Activated CD4-positive, alpha-beta T cell treated with anti-CD3 and anti-CD28 coated beads, Interleukin-2, Interleukin-4, amounts not matched to agents 100 ng/mL and 50 ng/mL, durations not matched to agents 16 hours and 8 hours (primary cell): ENCODE data around the gene CUEDC1.

ENCODE experiments used
- DNase-seq: peaks from one replicate; pipeline ENCODE4 v3.0.0-alpha.2; 2020; ENCODE audit warnings: low spot score

The CUEDC1 gene

DNA sequence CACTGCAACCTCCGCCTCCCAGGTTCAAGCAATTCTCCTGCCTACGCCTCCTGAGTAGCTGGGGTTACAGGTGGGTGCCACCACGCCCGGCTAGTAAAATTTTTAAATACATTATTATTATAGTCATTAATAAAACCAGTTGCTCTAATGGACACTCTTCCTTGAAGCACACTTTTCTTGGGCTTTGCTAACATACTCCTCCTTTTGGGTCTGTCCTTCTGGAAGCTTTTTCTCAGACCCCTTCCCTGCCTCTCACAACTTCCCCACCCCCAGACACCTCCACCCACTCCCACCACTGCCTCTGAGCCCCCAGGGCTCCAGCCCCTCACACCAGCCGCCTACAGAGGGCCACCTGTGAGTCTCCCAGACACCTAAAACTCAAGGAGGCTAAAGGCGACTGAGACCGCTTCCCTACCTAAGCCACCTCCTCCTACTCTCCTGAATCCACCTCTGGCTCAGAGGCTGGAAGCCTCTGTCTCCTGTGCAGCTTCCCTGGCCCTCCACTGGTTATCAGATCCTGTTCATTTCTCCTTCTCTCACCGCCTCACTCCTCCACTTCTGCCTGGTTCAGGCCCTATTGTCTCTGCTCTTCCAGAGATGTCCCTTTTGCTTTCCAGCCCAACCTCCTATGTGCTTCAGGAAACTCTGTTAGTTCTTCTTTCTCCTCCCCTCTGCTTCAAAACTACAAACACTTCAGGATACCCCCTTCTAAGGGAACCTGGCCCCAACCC lies 2.1 kb upstream of the CUEDC1 start:
- DNase-seq: no peak

- peak; percentile 45 for DNase-seq
Observed at GRCh38 chr17:57956291-57957119, 1.3 kb upstream of the CUEDC1 start.

GRCh38 chr17:57954397-57955182 lies 622 bp downstream of the CUEDC1 start:
- DNase-seq: no peak

DNA sequence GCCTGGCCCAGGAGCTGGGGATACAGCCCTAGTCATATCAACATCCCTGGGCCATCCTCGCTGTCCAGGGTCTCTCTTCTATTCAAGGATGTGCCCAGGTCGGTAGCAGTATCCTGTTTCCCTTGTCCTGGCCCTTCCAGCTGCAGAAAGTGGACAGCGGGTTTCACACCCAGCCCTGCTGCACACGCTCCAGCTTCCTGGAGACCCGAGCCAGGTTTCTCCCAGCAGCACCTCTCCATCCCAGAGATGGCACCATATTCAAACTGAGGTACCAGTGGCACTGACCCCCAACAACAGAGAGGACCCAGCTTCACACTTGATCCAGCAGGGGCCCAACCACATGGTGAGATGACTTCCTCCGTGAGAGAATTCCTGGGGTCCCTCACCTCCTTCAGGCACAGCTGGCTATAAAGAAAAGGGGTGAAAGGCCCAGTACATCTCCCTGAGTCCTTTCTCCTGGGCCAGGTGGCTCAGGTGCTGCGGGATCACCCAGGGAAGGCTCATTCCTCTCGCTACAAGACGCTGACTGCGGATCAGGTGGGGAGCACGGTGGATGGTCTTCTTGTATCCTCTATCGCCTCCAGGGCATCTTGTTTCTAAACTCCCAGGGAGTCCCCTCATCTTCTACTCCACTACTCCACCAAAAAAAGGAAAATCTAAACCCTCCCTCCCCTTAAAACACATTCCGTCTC lies 1.4 kb downstream of the CUEDC1 start:
- DNase-seq: no peak

DNA sequence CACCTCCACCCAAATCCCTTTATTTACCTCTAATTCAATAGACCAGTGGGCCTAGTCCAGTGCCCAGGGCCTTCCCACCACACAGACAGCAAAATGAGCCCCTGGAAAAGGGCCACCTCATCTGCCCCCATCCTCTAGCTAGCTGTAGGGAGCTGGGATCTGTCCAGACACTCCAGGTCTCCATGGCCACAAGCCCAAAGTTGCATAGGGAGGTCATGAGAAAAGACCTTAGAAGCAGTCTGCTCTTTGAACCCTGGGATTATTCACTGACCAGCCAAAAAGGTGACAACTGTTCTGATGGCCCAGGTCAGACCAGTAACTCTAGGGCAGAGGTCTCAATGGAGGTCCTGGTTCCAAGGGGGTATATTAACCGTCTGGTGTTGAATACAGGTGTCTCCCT lies 2.0 kb downstream of the CUEDC1 start:
- no peak for DNase-seq

- no peak for DNase-seq
Observed at GRCh38 chr17:57949649-57950048, 5.6 kb downstream of the CUEDC1 start.

DNA sequence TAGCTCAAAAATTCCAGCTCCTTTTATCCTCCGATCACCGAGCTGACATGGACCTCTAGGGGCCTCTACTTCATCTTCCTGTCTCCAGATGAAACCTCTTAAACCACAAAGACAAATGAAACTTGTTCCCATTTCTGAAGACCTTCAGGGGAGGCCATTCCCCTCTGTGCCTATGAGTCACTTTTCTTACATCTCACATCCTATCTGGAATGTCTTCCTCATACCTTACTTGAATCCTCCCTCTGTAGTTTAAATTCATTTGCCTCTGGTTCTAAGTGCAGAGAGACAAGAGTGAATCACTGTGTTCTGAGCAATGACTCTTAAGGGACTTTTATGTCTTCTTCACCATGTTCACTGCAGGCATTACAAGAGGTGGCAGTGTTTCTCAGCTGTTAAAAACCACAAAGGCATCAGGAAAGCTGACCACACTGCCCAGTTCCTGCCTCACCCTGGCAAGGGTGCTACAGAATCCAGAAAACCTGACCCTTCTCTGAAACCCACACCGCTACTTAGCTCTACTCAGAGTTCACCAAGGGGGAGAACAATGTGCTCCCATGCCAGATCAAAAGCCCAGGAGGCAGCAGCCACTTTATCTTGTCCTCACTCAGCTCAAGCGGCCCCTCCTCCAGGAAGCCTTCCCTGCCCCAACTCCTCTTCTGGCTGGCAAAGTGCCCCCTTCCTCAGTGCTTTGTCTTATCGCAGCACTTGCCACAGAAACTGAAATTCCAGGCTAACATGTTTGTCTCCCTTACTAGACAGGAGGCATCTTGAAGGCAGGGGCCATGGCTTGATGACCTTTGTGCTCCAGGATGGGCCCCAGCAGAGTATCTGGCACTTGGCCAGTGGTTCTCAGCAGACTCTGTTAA lies 6.4 kb downstream of the CUEDC1 start:
- DNase-seq: peak; percentile 12

GRCh38 chr17:57948169-57948554 lies 7.0 kb downstream of the CUEDC1 start:
- no peak for DNase-seq

GRCh38 chr17:57947369-57947768 lies 7.8 kb downstream of the CUEDC1 start:
- DNase-seq: no peak

- peak; percentile 53 for DNase-seq
Observed at GRCh38 chr17:57946798-57947358, 8.3 kb downstream of the CUEDC1 start.

DNA sequence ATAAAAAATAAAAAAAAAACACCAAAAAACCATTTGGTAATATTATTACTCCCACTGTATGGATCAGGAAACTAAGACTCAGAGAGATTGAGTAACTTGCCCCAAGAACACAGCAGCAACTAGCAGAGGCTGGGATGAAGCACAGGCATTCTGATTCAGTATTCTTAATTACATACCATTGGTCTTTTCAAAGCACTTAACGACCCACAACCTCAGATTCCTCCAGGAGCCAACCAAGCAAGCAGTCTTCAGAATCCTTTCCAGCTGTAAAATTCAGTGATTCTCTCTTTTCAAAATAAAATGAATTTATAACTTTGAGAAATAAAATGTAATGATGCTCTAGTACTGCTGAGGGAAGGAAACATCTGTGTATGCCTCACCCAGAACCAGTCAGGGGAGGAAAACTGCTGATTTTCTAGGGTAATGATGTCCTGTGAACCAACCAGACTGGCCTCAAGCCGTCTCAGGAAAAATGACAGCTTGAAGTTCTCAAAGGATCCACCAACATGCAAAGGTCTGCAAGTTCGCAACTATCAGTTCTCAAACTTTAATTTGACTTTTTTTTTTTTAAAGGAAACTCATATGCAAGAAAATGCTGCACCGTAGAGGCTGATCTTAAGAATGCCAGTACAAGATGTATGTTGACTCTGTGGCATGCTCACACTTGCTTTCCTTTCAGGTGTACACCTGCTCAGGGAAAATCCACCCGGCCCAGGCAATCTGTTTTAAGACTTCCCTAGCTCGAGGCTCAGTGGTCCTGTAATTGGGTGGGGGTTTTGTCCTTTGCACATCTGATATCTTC lies 9.0 kb downstream of the CUEDC1 start:
- no peak for DNase-seq

DNA sequence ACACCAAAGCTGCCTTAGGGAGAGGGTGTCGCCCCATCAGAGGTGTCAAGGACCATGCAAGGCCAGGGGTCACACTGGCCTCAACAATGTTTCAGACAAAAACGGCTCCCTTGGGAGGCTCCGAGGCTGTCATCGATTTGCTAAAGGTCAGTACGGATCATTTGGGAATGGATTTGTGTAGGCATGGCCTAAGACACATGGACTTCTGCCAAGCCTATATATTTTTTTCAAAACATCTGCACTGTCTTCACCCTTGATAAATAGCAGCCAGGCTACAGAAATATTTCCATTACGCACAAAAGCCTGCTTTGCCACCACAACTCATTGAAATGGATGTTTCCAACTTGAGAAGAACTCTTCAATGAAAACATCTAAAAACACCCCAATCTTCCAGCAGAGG lies 10.3 kb downstream of the CUEDC1 start:
- no peak for DNase-seq

GRCh38 chr17:57943645-57944044 lies 11.6 kb downstream of the CUEDC1 start:
- no peak for DNase-seq

DNA sequence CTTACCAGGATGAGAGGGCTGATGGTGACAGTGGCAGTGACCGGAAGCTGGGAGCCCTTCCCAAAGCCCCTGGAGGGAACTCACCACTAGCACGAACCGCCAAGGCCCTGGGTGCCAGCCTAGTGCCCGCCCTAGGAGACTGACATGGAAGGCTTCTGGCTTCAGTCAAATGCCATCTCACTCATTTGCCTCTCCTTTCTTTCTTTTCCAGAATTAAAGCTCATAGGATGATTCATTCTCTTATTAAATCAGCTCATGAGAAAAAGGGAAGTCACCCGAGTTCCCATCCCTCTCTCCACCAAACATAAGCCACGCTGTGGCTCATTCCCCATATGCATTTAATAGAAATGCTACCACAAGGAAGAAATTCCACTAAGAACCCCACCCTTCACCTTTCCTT lies 12.1 kb downstream of the CUEDC1 start:
- DNase-seq: no peak

- no peak for DNase-seq
Observed at GRCh38 chr17:57941384-57942370, 13.5 kb downstream of the CUEDC1 start.

GRCh38 chr17:57940653-57941329 lies 14.4 kb downstream of the CUEDC1 start:
- no peak for DNase-seq

GRCh38 chr17:57940231-57940630 lies 15.0 kb downstream of the CUEDC1 start:
- DNase-seq: no peak

DNA sequence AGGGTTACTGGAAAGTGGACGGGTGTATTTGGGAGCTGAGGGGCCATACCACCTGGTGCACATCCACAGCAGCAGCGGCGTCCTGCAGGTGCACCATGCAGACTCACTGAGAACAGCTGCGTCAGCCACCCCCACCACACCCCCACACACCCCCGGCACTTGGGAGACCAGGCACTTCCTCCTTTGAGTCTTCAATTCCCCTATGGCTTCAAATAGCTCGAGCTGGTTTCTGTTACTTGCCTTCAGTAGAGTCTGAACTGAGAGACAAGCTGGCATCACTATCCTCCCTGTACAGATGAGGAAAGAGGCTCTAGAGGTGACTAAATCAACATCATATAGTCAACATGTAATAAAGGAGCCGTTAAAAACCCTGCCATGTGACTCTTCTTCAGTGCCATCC lies 15.4 kb downstream of the CUEDC1 start:
- no peak for DNase-seq
